ENCODE measurements around the gene NCOA3.

The NCOA3 gene

DNA sequence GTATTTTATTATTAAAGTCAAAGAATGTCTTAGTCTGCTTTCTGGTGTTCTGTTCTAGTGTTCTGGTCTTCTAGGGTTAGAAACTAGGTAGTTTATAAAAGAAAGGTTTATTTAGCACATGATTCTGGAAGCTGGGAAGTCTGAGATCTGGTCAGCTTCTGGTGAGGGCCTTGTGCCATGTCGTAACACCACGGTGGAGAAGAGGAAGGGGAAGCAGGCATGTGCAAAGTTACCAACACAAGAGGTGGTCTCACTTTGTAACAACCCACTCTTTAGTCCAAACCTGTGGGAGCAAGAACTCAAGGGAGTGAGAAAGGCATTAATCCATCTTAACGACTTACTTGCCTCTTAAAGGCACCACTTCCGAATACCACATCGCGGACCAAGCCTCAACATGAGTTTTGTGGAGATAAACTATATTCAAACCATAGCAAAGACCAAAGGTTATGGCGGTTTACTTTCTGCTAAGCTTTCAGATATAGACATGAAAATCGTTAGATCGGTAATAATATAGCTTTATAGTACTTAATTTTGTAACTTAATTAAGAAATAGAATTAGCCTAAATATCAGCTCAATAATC, 99.4 kb downstream of the NCOA3 start:
- DNase-seq = no peak

DNA sequence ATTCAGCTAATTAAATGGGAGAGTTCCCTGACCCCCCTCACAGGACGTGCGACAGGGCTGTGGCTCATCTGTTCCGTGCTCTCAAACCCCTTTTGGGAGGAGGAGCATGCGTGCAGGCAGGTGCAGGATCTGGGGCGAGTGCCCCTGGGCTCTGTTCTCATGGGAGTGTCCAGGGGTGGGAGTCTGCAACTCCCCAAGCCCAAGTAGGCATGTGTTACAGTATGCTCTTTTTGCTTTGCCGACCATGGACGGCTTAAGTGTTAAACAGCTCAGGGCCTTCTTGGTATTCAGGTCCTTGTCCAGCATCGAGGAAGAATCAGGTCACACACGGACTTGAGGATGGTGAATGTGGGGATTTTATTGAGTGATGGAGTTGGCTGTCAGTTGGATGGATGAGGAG, 101.6 kb downstream of the NCOA3 start:
- no peak for DNase-seq

- no peak for DNase-seq
Observed at GRCh38 chr20:47605673-47606413, 104.2 kb downstream of the NCOA3 start.

- DNase-seq = no peak
Observed at GRCh38 chr20:47606414-47606982, 104.8 kb downstream of the NCOA3 start.

DNA sequence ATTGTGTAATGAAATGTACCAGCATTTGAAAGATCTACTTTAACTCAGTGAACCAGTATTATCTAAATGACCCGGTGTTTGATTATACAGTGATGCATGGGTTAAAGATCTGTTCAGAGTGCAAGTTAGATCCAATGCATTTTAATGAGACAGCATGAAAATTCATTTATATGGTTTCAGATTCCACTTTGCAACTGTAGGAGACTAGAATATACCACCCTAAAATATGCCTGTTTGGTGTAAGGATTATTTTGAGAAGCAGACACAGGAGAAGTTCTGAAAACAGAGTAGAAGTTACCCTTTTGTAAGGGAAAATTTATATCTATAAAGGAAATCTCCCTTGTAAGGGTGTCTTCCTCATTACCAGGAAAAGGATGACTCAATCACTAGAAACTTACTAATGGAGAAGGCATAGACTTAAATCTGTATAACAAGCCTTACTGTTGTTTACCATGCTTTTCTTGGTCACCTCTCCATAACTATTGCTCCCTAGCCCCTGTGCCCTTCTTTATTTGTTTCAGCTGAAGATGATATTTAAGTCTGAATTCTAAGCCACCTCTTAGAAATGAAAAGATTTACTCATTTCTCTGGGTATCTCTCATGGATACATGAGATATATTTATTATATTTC, 105.4 kb downstream of the NCOA3 start:
- DNase-seq = no peak

GRCh38 chr20:47609001-47609400, 107.3 kb downstream of the NCOA3 start:
- no peak for DNase-seq

- DNase-seq = peak; percentile 89
Observed at GRCh38 chr20:47610247-47610944, 108.7 kb downstream of the NCOA3 start.

DNA sequence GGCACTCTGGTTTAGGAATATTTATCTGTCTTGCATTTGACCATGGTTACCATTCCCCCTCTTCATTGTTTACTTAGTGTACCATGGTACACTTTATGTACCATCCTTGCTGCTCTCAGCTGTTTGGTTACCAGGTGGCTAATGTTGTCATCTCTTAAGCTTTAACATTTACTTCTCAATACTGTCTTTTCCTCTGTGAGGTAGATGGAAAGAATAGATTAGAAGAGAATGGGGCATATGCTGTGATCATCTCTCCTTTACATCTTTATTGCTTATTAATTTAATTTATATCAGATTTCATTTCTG, 109.2 kb downstream of the NCOA3 start:
- no peak for DNase-seq

DNA sequence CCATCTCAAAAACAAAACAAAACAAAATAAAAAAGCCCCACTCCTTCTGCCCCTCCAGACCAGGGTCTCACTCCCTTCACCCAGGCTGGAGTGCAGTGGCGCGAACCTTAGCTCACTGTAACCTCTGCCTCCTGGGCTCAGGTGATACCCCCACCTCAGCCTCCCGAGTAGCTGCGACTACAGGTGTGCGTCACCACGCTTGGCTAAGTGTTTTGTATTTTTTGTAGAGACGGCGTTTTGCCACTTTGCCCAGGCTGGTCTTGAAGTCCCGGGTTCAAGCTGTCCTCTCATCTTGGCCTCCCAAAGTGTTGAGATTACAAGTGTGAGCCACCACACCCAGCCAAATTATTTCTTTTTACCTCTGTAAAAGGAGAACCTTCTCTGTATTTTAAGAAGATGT, 110.1 kb downstream of the NCOA3 start:
- no peak for DNase-seq

- no peak for DNase-seq
Observed at GRCh38 chr20:47612670-47613069, 111.0 kb downstream of the NCOA3 start.

- no peak for DNase-seq
Observed at GRCh38 chr20:47614703-47615309, 113.1 kb downstream of the NCOA3 start.

GRCh38 chr20:47618479-47618878, 116.8 kb downstream of the NCOA3 start:
- no peak for DNase-seq

- DNase-seq = no peak
Observed at GRCh38 chr20:47620808-47621805, 119.4 kb downstream of the NCOA3 start.

DNA sequence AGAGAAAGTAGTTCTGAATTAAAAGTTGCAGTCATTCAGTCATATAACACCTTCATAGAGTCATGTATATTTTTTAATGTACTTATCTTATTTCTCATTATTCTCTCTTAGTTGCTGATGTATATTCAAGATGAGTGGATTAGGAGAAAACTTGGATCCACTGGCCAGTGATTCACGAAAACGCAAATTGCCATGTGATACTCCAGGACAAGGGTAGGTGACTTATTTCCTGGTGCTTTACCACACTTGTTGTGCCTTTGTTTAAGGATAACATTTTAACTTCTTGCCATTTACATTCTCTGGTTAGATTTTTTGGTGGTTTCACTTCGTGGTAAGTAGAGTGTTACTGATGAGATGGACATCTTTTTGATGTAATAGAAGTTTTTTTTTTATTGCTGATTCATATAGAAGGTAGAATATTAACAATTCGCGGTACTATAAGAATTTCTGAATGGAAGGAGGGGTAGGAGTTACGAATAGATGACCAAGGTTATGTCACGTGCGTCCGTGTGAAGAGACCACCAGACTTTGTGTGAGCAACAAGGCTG, 120.5 kb downstream of the NCOA3 start:
- DNase-seq = no peak

- DNase-seq = no peak
Observed at GRCh38 chr20:47623206-47623605, 121.5 kb downstream of the NCOA3 start.

- no peak for DNase-seq
Observed at GRCh38 chr20:47627540-47627939, 125.9 kb downstream of the NCOA3 start.

DNA sequence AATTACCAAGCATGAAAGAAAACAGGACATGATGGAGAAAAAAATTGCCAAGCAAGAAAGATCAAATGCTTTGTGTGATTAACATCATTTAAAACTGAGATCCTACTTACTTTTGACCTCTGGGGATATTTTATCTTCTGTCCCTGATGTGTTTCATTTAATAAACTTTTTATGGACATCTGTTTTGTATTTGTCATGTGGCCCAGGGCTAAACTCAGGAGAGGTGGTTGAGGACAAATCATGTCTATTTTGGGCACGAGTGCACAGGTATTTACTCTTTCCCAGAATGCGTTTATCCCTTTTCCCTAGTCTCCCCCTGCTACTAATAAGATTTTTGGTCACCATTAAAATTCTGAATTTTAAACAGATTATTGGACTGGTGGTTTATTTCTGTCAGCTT, 128.2 kb downstream of the NCOA3 start:
- DNase-seq = no peak

GRCh38 chr20:47631078-47631477, 129.4 kb downstream of the NCOA3 start:
- DNase-seq = no peak

DNA sequence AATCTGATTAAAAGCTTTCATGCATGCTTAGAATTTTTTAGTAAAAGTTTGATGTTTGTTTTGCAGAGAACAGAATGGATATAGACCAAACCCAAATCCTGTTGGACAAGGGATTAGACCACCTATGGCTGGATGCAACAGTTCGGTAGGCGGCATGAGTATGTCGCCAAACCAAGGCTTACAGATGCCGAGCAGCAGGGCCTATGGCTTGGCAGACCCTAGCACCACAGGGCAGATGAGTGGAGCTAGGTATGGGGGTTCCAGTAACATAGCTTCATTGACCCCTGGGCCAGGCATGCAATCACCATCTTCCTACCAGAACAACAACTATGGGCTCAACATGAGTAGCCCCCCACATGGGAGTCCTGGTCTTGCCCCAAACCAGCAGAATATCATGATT, 133.6 kb downstream of the NCOA3 start:
- no peak for DNase-seq

GRCh38 chr20:47638851-47639250, 137.2 kb downstream of the NCOA3 start:
- no peak for DNase-seq

DNA sequence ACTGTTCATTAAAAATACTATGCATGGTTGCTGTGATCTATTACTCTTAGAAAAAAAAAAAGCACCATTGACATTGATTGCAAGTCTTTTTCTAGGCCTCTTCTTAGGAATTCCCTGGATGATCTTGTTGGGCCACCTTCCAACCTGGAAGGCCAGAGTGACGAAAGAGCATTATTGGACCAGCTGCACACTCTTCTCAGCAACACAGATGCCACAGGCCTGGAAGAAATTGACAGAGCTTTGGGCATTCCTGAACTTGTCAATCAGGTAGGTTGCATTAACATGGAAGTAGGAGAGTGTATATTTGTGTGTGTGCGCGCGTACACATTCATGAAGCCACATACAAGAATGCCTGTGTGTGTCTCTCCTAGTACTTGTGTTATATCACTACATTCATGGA, 140.4 kb downstream of the NCOA3 start:
- DNase-seq = no peak

DNA sequence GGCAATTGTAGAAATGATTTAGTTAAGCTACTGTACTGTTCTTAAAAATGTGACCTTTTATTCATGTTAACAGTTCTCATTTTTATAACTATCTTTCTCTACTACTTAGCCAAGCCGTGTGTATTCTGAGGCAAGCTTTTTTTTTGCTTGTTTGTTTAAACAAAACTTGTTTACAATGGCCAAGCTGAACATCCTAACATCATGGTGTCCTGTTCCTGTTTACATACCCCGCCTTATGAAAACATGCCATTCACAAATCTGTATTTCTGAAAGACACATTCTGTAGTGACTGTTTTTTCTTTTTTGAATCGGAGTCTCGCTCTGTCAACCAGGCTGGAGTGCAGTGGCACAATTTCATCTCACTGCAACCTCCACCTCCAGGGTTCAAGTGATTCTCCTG, 140.9 kb downstream of the NCOA3 start:
- no peak for DNase-seq
